Caco-2 (cell line): Measurements from ENCODE around the gene ADARB2. TPM values are rescaled to one million over a fixed set of nuclear protein-coding genes. Genes with fewer than 3 reads are reported as not detected.

Experiments used
- BruUV-seq: library from RNA; stranded (reverse); fragments of 400-500 nt; replicated peaks from 2 replicates; lab custom pipeline; 2021; lab: Mats Ljungman, UMichigan
- CTCF ChIA-PET: fragments of 300-600 bp; sonication (Branson Sonifier 250); formaldehyde crosslinking; loops from one replicate; lab custom pipeline; 2022; ENCODE audit warnings: antibody characterized with exemption; lab: Charles Lee
- POLR2A ChIA-PET: fragments of 300-600 bp; sonication (Branson Sonifier 250); formaldehyde crosslinking; loops from one replicate; lab custom pipeline; 2022; ENCODE audit warnings: antibody characterized with exemption; lab: Charles Lee
- DNase-seq, 2 experiments: peaks; one replicate each; pipeline versions ENCODE4 v3.0.0 to v3.0.0-alpha.2; 2020 to 2022
- H3K27me3 ChIP-seq: replicated peaks from 2 replicates; pipeline ENCODE4 v1.6.0; 2011; ENCODE audit warnings: low read length; ENCODE audit not compliant: control insufficient read depth, insufficient read depth
- H3K36me3 ChIP-seq: 2 replicates; pipeline ENCODE4 v1.5.1; 2011; ENCODE audit warnings: low read length; ENCODE audit not compliant: control insufficient read depth, insufficient read depth
- H3K4me1 ChIP-seq: fragments of 250-450 bp; sonication (Bioruptor Pico); 2 replicates; pipeline ENCODE4 v1.5.1; 2020; ENCODE audit warnings: mild to moderate bottlenecking
- H3K4me3 ChIP-seq: 2 replicates; pipeline ENCODE4 v1.5.1; 2011; ENCODE audit warnings: low read depth, mild to moderate bottlenecking, control low read depth, low read length
- H3K9me3 ChIP-seq: fragments of 250-450 bp; sonication (Bioruptor Pico); 2 replicates; pipeline ENCODE4 v1.5.1; 2020; ENCODE audit warnings: mild to moderate bottlenecking, moderate library complexity
- H3K27ac Mint-ChIP-seq: one replicate; pipeline ENCODE4 v1.8.0; 2022; ENCODE audit warnings: mixed read lengths; ENCODE audit not compliant: unreplicated experiment
- H3K27me3 Mint-ChIP-seq: one replicate; pipeline ENCODE4 v1.8.0; 2022; ENCODE audit warnings: mixed read lengths; ENCODE audit not compliant: insufficient read depth, unreplicated experiment
- H3K36me3 Mint-ChIP-seq: one replicate; pipeline ENCODE4 v1.8.0; 2022; ENCODE audit warnings: mild to moderate bottlenecking, mixed read lengths; ENCODE audit not compliant: insufficient read depth, unreplicated experiment
- H3K4me1 Mint-ChIP-seq: one replicate; pipeline ENCODE4 v1.8.0; 2022; ENCODE audit warnings: low read depth, mixed read lengths; ENCODE audit not compliant: unreplicated experiment
- H3K4me3 Mint-ChIP-seq: one replicate; pipeline ENCODE4 v1.8.0; 2022; ENCODE audit warnings: mild to moderate bottlenecking, moderate library complexity, mixed read lengths; ENCODE audit not compliant: unreplicated experiment
- H3K9me3 Mint-ChIP-seq: one replicate; pipeline ENCODE4 v1.8.0; 2022; ENCODE audit warnings: mixed read lengths; ENCODE audit not compliant: unreplicated experiment
- intact Hi-C: fragments of 100-400 bp; cut with micrococcal nuclease; formaldehyde crosslinking; loops from one replicate; pipeline ENCODE4 v1.10.0; 2022; ENCODE audit not compliant: unreplicated experiment
- total RNA-seq: library from RNA; stranded (reverse); gene quantifications from 2 replicates; pipeline ENCODE4 v1.2.3, GENCODE V29; 2022
- TF ChIP-seq, protein P1 (sequence below), 2 experiments: fragments of 200-600 bp in 1 of 2; IDR thresholded peaks; 1 replicate in 1 of 2; 2 replicates in 1 of 2; pipeline versions ENCODE4 v1.5.1 to v1.8.0; 2011 to 2022; ENCODE audit warnings: antibody characterized with exemption in 1 of 2, control low read depth in 1 of 2, inconsistent platforms in 1 of 2, low read depth in 1 of 2, low read length in 1 of 2, mild to moderate bottlenecking in 1 of 2, moderate library complexity in 1 of 2; ENCODE audit not compliant: insufficient read depth in 1 of 2, severe bottlenecking in 1 of 2, unreplicated experiment in 1 of 2

ADARB2 gene
- total RNA-seq, 1 experiment from 2014 or later, result 0.27 TPM

DNA sequence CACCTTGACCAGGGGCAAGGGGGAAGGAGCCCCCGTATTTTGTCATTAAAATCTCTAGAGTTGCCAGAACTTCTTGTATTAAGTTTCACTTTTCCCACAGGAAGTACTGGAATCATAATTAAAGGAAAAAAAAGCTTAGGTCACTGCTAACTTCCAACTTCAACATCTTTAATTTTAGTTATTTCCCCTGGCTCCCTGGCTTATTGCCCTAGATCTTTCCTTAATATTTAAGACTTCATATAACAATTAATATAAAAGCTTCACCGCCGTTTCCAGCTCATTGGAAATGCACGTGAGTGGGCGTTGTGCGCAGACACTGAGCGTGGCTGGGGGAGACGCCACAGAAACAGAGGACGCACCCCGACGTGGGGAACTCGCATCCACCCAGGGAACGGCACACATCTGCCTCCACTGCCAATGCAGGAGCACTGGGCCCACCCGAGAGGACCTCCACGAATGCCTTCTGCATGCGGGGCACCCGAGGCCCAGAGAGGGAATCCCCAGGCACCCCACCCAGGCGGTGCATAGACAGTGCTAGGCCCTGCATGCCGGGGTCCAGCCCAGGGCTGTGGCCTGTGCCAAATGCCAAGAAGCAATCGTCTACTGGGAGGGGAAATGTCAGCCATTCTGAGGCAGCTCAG is 72.2 kb downstream of the ADARB2 start:
- Histone ChIP-seq H3K9me3 (peaks cover 16% of the 10 kb centered on the region), H3K4me1 (0 out of 2 replicates have a peak, but pooled peaks cover 8% of the 10 kb centered on the region), H3K4me3 (no peak overlapping the region), H3K36me3 (no peaks in the 10 kb centered on the region), H3K27me3 (no peaks in the 10 kb centered on the region; the same call in 1 of the 2 replicates)
- H3K36me3 Mint-ChIP-seq, result no peaks in the 10 kb centered on the region
- no peak overlapping the region for H3K4me3 Mint-ChIP-seq
- BruUV-seq, result no TSS peak
- peaks cover 13% of the 10 kb centered on the region for H3K9me3 Mint-ChIP-seq
- no peak for DNase-seq
- intact Hi-C loops, result no loop called here
- H3K27ac Mint-ChIP-seq, result no peak overlapping the region
- TF ChIP-seq, protein P1, sequence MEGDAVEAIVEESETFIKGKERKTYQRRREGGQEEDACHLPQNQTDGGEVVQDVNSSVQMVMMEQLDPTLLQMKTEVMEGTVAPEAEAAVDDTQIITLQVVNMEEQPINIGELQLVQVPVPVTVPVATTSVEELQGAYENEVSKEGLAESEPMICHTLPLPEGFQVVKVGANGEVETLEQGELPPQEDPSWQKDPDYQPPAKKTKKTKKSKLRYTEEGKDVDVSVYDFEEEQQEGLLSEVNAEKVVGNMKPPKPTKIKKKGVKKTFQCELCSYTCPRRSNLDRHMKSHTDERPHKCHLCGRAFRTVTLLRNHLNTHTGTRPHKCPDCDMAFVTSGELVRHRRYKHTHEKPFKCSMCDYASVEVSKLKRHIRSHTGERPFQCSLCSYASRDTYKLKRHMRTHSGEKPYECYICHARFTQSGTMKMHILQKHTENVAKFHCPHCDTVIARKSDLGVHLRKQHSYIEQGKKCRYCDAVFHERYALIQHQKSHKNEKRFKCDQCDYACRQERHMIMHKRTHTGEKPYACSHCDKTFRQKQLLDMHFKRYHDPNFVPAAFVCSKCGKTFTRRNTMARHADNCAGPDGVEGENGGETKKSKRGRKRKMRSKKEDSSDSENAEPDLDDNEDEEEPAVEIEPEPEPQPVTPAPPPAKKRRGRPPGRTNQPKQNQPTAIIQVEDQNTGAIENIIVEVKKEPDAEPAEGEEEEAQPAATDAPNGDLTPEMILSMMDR (IDR thresholded peaks at IDR 0.05; ENCODE audit: insufficient read depth in 1 of 2, low read depth in 1 of 2, low read length in 1 of 2, severe bottlenecking in 1 of 2, unreplicated experiment in 1 of 2), result no peak
- ChIA-PET POLR2A (no interaction called here), CTCF (no interaction called here)
- no peaks in the 10 kb centered on the region for H3K27me3 Mint-ChIP-seq
- H3K4me1 Mint-ChIP-seq, result peaks cover 8% of the 10 kb centered on the region

DNA sequence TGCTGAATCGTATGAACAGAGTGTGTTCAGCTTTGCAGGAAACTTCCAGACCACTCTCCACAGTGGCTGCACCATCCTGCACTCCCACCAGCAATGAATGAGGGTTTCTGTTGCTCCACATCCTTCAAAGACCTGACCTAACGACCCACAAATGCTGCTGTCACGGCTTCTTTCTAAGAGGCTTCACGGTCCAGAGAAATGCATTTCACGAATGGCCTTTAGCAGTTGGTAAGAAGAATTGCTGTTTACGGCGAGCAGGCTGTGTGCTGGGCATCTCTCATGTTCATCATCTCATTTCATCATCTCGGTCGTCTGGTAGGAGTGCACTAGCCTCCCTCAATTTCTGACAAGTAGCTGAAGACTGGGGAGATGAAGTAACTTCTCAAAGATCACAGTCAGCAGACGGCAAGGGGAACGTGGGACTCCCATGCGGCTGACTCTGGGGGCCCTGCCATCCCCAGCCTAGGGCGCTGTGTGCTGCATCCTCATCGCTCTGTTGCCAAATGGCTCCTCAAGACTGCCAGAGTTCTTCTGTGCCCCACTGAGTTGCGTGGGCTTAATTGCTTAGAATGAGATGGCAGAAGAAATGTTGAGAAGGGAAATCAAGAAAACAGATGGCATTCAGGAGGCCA is 72.9 kb downstream of the ADARB2 start:
- no peak overlapping the region for H3K27ac Mint-ChIP-seq
- peaks cover 16% of the 10 kb centered on the region for H3K9me3 ChIP-seq
- no peaks in the 10 kb centered on the region for H3K27me3 ChIP-seq

DNA sequence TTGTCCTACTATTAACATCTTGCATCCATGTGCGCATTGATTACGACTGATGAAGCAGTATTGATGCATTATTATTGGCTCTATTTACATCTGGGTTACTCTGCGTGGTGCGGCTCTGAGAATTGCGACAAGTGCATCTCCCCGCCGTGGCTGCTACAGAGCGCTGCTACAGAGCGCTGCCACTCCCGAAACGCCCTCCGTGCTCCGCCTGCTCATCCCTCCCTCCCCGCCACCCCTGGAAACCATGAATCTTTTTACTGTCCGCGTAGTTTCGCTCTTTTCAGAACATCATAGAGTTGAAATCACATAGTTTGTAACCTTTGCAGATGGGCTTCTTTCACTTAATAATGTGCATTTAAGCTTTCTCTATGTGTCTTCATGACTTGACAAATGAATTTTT is 74.1 kb downstream of the ADARB2 start:
- H3K36me3 ChIP-seq, result no peaks in the 10 kb centered on the region
- DNase-seq, result no peak
- ChIA-PET CTCF (no interaction called here), POLR2A (no interaction called here)
- no peaks in the 10 kb centered on the region for H3K27me3 ChIP-seq
- Mint-ChIP-seq H3K27me3 (peaks cover 3% of the 10 kb centered on the region), H3K4me3 (no peak overlapping the region), H3K9me3 (peaks cover 25% of the 10 kb centered on the region), H3K36me3 (no peaks in the 10 kb centered on the region), H3K4me1 (peaks cover 8% of the 10 kb centered on the region), H3K27ac (no peak overlapping the region)
- intact Hi-C loops, result no loop called here
- TF ChIP-seq, protein P1 (IDR thresholded peaks at IDR 0.05; ENCODE audit: insufficient read depth in 1 of 2, low read depth in 1 of 2, low read length in 1 of 2, severe bottlenecking in 1 of 2, unreplicated experiment in 1 of 2), result no peak
- H3K9me3 ChIP-seq, result peaks cover 16% of the 10 kb centered on the region
- no peak overlapping the region for H3K4me3 ChIP-seq
- H3K4me1 ChIP-seq, result 0 out of 2 replicates have a peak, but pooled peaks cover 9% of the 10 kb centered on the region
- no TSS peak for BruUV-seq

More for the DNA sequence above, 72.9 kb downstream of the ADARB2 start:
- H3K4me1 Mint-ChIP-seq, result peaks cover 8% of the 10 kb centered on the region
- CTCF ChIA-PET, result no interaction called here
- H3K9me3 Mint-ChIP-seq, result peaks cover 19% of the 10 kb centered on the region
- POLR2A ChIA-PET, result no interaction called here
- no TSS peak for BruUV-seq
- no peaks in the 10 kb centered on the region for H3K36me3 Mint-ChIP-seq
- no peaks in the 10 kb centered on the region for H3K36me3 ChIP-seq
- no peak overlapping the region for H3K4me3 ChIP-seq
- no peak overlapping the region for H3K4me3 Mint-ChIP-seq
- H3K27me3 Mint-ChIP-seq, result no peaks in the 10 kb centered on the region
- H3K4me1 ChIP-seq, result 0 out of 2 replicates have a peak, but pooled peaks cover 9% of the 10 kb centered on the region
- no peak for DNase-seq
- intact Hi-C loops, result no loop called here
- TF ChIP-seq, protein P1 (IDR thresholded peaks at IDR 0.05; ENCODE audit: insufficient read depth in 1 of 2, low read depth in 1 of 2, low read length in 1 of 2, severe bottlenecking in 1 of 2, unreplicated experiment in 1 of 2), result no peak
